GM18502 (cell line): Measurements from ENCODE around the gene NACA.

Source experiments
- ATAC-seq: cut with Tn5 transposase; IDR thresholded peaks from one replicate; pipeline ENCODE4 v1.9.1; 2021; ENCODE audit warnings: mild to moderate bottlenecking; ENCODE audit not compliant: unreplicated experiment, poor library complexity

The NACA gene

DNA sequence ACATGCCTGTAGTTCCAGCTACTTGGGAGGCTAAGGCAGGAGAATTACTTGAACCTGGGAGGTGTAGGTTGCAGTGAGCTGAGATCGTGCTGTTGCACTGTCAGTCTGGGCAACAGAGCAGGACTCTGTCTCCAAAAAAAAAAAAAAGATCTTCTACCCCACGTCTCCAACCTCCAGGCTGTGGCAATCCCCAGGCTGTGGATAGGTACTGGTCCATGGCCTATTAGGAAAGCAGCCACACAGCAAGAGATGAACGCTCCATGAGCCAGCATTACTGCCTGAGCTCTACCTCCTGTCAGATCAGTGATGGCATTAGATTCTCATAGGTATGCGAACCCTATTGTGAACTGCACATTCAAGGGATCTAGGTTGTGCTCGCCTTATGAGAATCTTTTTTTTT, 30.9 kb downstream of the NACA start:
- ATAC-seq, result no peak

DNA sequence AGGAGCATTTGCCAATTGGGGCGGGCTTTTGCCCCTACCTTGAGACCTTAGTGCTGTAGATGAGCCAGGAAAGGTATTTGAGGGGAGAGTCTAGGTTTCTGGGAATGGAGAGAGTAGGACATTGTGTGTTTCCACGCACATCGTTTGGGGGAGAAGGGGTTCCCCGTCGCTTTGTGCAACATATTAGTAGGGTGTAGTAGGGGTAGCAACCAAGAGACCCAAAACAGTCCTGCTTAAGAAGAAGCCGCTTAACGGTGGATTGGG, 36.3 kb downstream of the NACA start:
- no peak for ATAC-seq

DNA sequence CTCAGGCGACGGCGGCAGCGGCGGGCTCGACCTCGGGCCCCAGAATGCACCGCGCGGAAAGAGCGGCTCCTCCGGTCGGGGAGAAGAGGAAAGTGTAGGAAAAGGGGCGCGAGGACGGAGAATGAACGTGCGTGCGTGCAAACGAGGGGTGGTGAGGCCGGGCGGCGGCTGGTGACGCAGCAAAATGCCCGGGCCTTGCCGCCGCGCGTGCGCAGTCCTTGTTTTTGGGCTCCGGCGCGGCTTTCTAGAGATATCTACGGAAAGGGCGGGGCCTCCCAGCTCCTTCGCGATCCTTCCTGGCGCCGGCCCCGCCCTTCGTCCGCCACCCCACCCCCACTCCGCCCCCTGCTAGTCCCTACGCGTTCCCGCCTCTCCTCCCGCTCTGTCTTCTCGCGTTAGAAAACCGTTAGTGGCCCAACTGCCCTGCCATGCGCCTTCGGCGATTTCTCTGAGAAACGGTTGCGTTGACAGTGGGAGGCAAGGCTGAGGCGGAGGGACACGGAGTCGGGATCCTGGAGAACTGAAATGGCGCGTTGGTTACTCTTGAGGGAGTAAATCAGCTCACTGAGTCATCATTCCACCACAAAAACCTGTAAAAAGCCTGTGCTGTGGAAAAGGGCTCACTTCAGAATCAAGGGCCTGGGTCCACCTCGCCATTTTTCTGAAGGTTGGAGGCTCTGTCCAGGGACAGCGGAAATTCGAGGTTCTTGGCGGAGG, 36.8 kb downstream of the NACA start, which contains the start of gene PTGES3:
TSS of gene PTGES3 (minus strand) at position 156 of the 717 bp plus-strand sequence. CDS start 285 bp downstream, outside the sequence.
- ATAC-seq, result peak; percentile 68

DNA sequence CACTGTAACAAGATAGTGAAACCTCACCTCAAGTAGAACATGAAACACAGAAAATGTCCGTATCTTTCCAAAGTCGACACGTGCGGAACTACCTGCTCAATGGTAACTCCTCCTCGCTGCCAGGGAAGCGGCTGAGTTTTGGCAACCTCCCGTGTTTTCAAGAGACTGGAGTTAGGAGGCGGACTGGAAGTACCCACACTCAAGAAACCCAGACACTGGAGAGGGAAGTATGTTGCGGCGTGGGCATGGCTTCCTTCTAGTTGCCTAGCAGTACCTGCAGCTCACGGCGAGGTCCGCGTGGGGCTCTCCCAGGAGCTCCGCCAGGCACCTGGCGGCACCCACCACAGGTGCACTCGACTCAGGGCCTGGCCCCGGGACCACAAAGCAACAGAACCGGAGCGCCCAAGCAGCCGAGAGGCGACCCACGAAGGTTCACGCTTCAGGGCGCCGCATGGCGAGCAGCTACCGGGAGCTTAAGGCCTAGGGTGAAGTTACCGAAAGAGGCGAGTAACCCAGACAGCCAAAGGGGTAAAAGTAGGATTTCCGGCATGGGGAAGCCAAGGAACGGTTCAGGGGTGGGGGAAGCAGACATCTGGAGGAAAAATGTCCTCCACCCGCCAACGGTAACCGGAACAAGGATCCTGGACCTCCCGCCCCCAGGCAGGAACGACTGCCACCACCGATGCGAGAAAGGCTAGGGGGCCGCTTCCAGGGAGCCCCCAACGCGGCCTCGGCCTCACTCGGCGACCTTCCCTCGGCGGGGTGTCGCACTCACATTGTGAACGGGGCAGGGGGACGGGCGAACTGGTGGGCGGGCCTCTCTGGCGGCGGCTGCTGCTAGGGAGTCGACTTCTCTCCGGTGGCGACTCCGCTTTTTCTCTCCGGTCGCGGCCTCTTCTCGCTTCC, 37.6 kb downstream of the NACA start:
- peak; percentile 39 for ATAC-seq

DNA sequence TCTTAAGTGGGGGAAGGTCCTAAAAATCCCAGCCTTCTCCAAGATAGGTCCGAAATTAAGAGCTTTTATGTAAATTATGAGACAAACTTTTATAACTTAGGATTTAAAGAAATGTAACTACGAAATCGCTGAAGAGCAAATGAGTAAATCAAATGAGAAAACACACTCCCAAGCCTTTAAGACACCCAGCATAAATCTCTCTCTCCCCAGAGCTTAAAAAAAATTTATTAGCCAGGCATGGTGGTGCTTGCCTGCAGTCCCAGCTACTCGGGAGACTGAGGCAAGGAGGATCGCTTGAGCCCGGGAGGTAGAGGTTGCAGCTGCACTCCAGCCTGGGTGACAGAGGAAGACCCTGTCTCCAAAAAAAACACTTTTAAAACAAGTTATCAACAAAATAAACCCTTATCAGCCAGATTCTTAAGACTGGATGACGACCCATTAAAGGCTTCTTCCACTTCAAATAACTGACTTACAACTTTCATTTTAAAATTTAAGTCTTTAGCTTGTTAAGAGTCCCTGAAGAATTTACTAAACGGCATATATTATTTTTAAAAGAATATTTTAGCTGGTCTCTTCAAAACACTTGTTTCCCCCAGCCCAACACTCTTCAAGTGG, 40.2 kb downstream of the NACA start:
- no peak for ATAC-seq

DNA sequence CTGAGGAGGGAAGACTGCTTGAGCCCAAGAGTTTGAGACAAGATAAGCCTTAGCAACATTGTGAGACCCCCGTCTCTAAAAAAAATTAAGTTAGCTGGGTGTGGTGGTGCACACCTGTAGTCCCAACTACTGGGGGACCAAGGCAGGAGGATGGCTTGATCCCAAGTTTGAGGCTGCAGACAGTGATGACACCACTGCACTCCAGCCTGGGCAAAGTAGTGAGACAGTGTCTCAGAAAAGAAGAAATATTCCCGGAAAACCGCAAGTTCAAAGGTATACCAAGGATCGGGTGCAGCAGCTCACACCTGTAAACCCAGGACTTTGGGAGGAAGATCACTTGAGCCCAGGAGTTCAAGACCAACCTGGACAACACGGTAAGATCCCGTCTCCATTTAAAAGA, 42.8 kb downstream of the NACA start:
- no peak for ATAC-seq

DNA sequence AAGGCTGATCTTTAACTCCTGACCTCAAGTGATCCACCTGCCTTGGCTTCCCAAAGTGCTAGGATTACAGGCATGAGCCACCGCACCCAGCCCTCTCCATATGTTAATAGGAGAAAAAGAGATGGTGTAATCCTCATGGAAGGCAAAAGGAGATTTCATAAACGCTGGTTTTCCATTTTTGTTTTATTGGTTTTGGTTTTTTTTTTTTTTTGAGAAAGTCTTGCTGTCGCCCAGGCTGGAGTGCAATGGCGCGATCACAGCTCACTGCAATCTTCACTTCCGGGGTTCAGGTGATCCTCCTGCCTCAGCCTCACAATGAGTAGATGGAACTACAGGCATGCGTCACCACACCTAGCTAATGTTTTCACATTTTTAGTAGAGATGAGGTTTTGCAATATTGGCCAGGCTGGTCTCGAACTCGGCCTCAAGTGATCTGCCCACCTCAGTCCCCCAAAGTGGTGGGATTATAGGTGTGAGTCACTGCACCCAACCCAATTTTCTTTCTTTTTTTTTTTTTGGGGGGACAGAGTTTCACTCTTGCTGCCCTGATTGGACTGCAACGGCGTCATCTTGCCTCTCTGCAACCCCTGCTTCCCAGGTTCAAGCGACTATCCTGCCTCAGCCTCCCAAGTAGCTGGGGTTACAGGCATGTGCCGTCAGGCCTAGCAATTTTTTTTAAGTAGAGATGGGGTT, 45.1 kb downstream of the NACA start:
- ATAC-seq, result no peak

DNA sequence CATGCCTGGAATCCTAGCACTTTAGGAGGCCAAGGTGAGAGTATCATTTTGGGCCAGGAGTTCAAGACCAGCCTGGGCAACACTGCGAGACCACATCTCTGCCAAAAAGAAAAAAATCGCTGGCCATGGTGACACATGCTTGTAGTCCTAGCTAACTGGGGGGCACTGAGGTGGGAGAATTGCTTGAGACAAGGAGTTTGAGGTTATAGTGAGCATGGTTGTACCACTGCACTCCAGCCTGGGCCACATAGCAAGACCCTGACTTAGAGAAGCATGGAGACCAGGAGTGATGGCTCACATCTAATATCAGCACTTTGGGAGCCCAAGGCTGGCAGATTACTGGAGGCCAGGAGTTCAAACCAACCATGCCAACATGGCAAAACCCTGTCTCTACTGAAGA, 46.2 kb downstream of the NACA start:
- no peak for ATAC-seq

DNA sequence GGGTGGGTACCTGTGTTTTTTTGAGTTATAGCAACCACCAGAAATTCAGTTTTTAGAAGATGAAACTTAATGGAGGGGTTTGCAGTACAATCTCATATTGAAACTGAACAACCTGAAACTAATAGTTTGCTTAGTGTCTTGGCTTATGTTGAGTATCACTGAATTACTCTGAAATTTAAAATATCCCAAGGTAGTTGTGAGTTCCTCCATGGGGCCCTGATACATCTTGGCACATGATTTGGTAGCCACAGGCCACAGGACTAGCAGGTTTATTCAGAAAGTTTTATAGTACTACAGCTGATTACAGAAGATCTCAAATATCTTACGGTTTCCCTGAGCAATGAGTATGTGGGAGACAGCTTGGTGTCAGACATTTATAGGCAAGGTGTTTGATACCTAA, 47.4 kb downstream of the NACA start:
- ATAC-seq, result peak; percentile 56

DNA sequence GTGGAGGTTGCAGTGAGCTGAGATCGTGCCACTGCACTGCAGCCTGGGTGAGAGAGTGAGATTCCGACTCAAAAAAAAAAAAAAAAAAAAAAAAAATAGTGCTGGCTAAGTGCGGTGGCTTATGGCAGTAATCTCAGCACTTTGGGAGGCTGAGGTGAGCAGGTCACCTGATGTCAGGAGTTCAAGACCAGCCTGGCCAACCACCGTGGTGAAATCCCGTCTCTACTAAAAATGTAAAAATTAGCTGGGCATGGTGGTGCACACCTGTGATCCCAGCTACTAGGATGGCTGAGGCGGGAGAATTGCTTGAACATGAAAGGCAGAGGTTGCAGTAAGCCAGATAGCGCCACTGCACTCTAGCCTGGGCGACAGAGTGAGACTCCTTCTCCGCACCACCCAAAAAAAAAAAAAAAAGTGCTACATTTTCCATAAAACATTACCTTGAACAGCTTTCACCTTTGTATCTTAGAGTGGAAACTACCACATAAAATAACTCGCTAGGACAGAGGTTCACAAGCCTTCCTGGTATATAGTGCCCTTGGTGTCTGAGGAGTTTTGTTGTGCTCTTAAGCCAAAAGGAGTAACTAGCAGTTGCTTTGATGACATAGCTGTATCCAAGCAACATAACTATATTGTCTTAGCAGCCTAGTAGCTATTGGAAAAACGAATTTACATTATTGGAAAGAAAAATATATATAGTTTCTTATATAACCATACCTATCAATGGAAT, 48.1 kb downstream of the NACA start:
- ATAC-seq, result no peak

DNA sequence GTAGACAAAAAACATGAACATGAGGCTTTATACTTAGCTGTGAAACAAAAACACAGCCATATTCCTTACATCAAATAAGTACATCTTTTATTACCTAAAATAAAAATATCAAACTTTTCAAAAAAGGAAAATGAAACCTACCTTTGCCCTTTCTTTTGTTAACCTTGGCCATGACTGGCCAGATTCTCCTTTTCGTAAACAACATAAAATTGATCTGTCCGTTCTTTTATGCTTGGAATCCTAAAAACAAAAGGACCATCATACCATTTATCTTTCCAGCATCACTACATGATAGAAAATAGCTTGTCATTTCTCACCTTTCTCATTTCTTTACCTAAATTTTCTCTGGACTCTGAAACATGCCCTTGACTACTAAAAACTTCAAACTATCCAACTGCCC, 53.5 kb downstream of the NACA start:
- no peak for ATAC-seq

DNA sequence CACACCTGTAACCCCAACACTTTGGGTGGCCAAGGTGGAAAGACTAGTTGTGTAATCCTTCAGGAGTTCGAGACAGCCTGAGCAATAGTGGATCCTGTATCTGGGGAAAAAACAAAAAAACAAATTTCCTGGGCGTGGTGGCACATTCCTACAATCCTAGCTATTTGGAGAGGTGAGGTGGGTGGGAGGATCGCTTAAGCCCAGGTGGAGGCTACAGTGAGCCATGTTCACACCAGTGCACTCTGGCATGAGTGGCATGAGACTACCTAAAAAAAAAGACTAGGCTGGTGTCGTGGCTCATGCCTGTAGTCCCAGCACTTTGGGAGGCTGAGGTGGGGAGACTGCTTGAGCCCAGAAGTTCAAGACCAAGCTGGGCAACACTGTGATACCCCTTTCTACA, 54.3 kb downstream of the NACA start:
- ATAC-seq, result no peak

DNA sequence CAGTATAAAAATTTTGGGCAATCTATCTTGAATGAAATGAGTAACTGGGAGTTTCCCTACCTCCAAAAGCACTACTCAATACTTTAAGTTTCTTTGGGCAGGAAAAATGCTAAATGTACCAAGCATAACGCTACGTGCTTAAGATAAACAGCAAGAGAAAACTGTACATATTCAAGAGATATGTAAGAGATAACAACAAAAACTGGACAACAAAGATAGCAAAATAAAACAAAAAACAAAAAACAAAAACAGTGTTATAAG, 57.0 kb downstream of the NACA start:
- ATAC-seq, result no peak
